Fibroblast of peridontal ligament (primary cell): ENCODE results near the gene CCDC167.
A peak's percentile ranks its signal among the peaks of the same experiment; 100 is the strongest.

Experiments
- DNase-seq: peaks from one replicate; pipeline ENCODE4 v3.0.0-alpha.2; 2010; ENCODE audit errors: extremely low read depth

Gene CCDC167

GRCh38 chr6:37489697-37490336 lies 9.9 kb downstream of the CCDC167 start:
- no peak for DNase-seq

- no peak for DNase-seq
Observed at GRCh38 chr6:37488476-37488875, 11.2 kb downstream of the CCDC167 start.

- DNase-seq = no peak
Observed at GRCh38 chr6:37487591-37488380, 11.9 kb downstream of the CCDC167 start.

GRCh38 chr6:37486121-37486839 lies 13.4 kb downstream of the CCDC167 start:
- DNase-seq = no peak

GRCh38 chr6:37485291-37485702 lies 14.4 kb downstream of the CCDC167 start:
- no peak for DNase-seq

GRCh38 chr6:37484786-37485170 lies 14.9 kb downstream of the CCDC167 start:
- no peak for DNase-seq

GRCh38 chr6:37483917-37484785 lies 15.5 kb downstream of the CCDC167 start:
- peak; percentile 21 for DNase-seq

- DNase-seq = no peak
Observed at GRCh38 chr6:37483252-37483901, 16.3 kb downstream of the CCDC167 start.

- DNase-seq = no peak
Observed at GRCh38 chr6:37482606-37483251, 17.0 kb downstream of the CCDC167 start.

- no peak for DNase-seq
Observed at GRCh38 chr6:37481711-37482605, 17.7 kb downstream of the CCDC167 start.

- no peak for DNase-seq
Observed at GRCh38 chr6:37480951-37481534, 18.6 kb downstream of the CCDC167 start.

GRCh38 chr6:37480118-37480736 lies 19.5 kb downstream of the CCDC167 start:
- no peak for DNase-seq

- DNase-seq = no peak
Observed at GRCh38 chr6:37479266-37479854, 20.3 kb downstream of the CCDC167 start.

- no peak for DNase-seq
Observed at GRCh38 chr6:37478827-37479226, 20.9 kb downstream of the CCDC167 start.

- no peak for DNase-seq
Observed at GRCh38 chr6:37477656-37478435, 21.8 kb downstream of the CCDC167 start.

GRCh38 chr6:37477191-37477590 lies 22.5 kb downstream of the CCDC167 start:
- DNase-seq = no peak

- DNase-seq = no peak
Observed at GRCh38 chr6:37474316-37474715, 25.4 kb downstream of the CCDC167 start.
